BLaER1 treated with 17β-estradiol and CSF1 and Interleukin-3, amounts not matched to agents 10 nM and 100 nM (cell line): ENCODE data around the gene ZBTB21.

Experiments
- H3K27ac ChIP-seq, 11 experiments: shearing (Covaris generic); formaldehyde crosslinking; 2 replicates each; pipeline ENCODE4 v1.8.1; 2022
- H3K27me3 ChIP-seq, 11 experiments: shearing (Covaris generic); formaldehyde crosslinking; 2 replicates each; pipeline ENCODE4 v1.8.1; 2022
- H3K36me3 ChIP-seq, 11 experiments: shearing (Covaris generic); formaldehyde crosslinking; 2 replicates each; pipeline ENCODE4 v1.8.1; 2022
- H3K4me1 ChIP-seq, 10 experiments: shearing (Covaris generic); formaldehyde crosslinking; 2 replicates each; pipeline ENCODE4 v1.8.1; 2022
- H3K4me2 ChIP-seq, 11 experiments: shearing (Covaris generic); formaldehyde crosslinking; 2 replicates each; pipeline ENCODE4 v1.8.1; 2022
- H3K4me3 ChIP-seq, 10 experiments: shearing (Covaris generic); formaldehyde crosslinking; 2 replicates each; pipeline ENCODE4 v1.8.1; 2022
- H3K9ac ChIP-seq, 11 experiments: shearing (Covaris generic); formaldehyde crosslinking; 2 replicates each; pipeline ENCODE4 v1.8.1; 2022
- H3K9me3 ChIP-seq, 11 experiments: shearing (Covaris generic); formaldehyde crosslinking; replicated peaks in 1 of 11; 2 replicates each; pipeline ENCODE4 v1.8.1; 2022
- H4K20me1 ChIP-seq, 11 experiments: shearing (Covaris generic); formaldehyde crosslinking; 2 replicates each; pipeline ENCODE4 v1.8.1; 2022
- Cebpa-rat ChIP-seq, 11 experiments: shearing (Covaris generic); IDR thresholded peaks; 2 replicates each; pipeline ENCODE4 v1.8.1; 2022

The ZBTB21 gene

GRCh38 chr21:41973427-41973831 is 36.7 kb downstream of the ZBTB21 start:
- H3K9me3 ChIP-seq = peaks cover 0 to 33% (median 18%) of the 10 kb centered on the region in 11 experiments; a peak in 19 of 22 replicates
- 0 out of 22 replicates have a peak, but pooled peaks cover 0 to 3% (median 0%) of the 10 kb centered on the region in 11 experiments for H3K36me3 ChIP-seq
- peak overlapping the region; percentile 39 to 84 (median 73); a peak in 21 of 22 replicates for H3K4me2 ChIP-seq
- peak overlapping the region in 2 of 10 experiments; percentile 10 to 17; a peak in 1 of 20 replicates for H3K4me3 ChIP-seq
- peaks cover 15 to 29% (median 19%) of the 10 kb centered on the region in 10 experiments for H3K4me1 ChIP-seq
- no peaks in the 10 kb centered on the region for H4K20me1 ChIP-seq
- H3K27me3 ChIP-seq = no peaks in the 10 kb centered on the region
- peak overlapping the region in 9 of 11 experiments; percentile 33 to 73 (median 61); a peak in 11 of 22 replicates for H3K27ac ChIP-seq
- H3K9ac ChIP-seq = no peak overlapping the region
- no peak for TF ChIP-seq Cebpa-rat (IDR thresholded peaks at IDR 0.05)

- H3K4me1 ChIP-seq = peaks cover 15 to 29% (median 19%) of the 10 kb centered on the region in 10 experiments
- TF ChIP-seq Cebpa-rat (IDR thresholded peaks at IDR 0.05) = no peak
- 0 out of 22 replicates have a peak, but pooled peaks cover 0 to 3% (median 0%) of the 10 kb centered on the region in 11 experiments for H3K36me3 ChIP-seq
Observed at GRCh38 chr21:41972511-41973205, 37.5 kb downstream of the ZBTB21 start.

DNA sequence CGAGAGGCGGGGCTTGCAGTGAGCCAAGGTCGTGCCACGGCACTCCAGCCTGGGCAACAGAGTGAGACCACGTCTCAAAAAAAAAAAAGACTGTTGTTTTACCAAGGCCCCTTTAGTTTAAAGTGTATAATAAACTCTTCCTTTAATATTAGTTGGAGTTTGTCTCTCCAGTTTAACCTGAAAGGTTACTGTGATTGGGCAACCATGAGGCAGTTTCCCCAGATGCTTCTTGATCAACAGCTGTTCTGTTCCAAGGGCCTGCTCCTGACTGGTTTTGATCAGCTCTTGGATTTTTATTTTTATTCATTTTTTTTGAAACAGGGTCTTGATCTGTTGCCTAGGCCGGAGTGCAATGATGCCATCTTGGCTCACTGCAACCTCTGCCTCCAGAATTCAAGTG is 38.3 kb downstream of the ZBTB21 start:
- peaks cover 15 to 29% (median 19%) of the 10 kb centered on the region in 10 experiments for H3K4me1 ChIP-seq
- TF ChIP-seq Cebpa-rat (IDR thresholded peaks at IDR 0.05) = no peak

More at GRCh38 chr21:41972511-41973205, 37.5 kb downstream of the ZBTB21 start:
- Histone ChIP-seq H3K4me2 (no peak overlapping the region), H3K27me3 (no peaks in the 10 kb centered on the region), H3K4me3 (no peak overlapping the region), H3K9me3 (peaks cover 0 to 27% (median 18%) of the 10 kb centered on the region in 11 experiments; a peak in 19 of 22 replicates), H4K20me1 (no peaks in the 10 kb centered on the region), H3K9ac (no peak overlapping the region), H3K27ac (no peak overlapping the region)

DNA sequence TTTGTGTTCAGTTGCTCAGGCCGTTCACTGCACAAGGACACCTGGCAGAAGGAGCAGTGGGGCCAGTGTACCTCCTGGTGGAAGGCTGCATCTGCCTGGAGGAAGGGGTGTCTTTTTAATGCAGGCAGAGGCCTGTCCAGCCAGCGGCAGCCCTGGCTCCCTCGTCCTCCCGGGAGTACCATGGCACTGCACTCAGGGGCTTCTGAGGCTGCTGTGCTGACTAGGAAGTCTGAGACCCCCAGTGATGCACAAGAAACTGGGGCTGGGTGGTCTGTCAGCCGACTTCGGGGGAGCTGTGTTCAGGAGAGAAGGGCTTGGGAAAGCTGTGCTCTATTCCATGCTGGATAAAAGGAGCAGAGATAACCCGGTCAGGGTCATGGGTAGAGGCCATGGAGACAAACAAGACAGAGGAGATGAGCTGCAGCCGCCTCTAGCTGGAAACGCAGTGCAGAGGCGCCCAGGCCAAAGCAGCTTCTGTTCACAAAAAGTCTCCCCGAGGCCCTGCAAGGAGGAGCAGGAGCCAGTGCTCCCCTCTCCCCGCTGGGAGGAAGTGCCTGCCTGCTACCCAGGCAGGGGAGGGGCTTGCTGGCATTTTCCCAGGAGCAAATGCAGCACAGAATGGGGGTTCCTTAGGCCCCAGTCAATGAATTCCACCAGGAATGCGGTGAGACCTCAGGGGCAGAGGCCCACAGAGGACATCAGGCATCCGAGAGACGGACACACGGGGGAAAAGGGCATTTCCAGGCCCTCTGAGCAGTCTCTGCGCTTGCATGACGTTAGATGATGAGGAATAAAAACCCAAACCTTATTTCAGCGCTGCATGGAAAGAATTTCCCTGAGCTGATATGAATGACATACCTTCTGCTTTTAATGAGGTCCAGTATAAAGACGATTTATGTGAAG is 39.2 kb downstream of the ZBTB21 start:
- Histone ChIP-seq H3K4me3 (no peak overlapping the region), H3K4me2 (peak overlapping the region in 2 of 11 experiments; percentile 18 to 29; a peak in 3 of 22 replicates), H3K27me3 (no peaks in the 10 kb centered on the region), H4K20me1 (no peaks in the 10 kb centered on the region), H3K4me1 (peaks cover 15 to 29% (median 19%) of the 10 kb centered on the region in 10 experiments), H3K36me3 (0 out of 22 replicates have a peak, but pooled peaks cover 0 to 3% (median 0%) of the 10 kb centered on the region in 11 experiments), H3K27ac (no peak overlapping the region), H3K9ac (no peak overlapping the region), H3K9me3 (peaks cover 0 to 24% (median 18%) of the 10 kb centered on the region in 11 experiments; a peak in 19 of 22 replicates)
- TF ChIP-seq Cebpa-rat (IDR thresholded peaks at IDR 0.05) = no peak

More for the DNA sequence above, 38.3 kb downstream of the ZBTB21 start:
- H3K4me3 ChIP-seq = no peak overlapping the region
- H3K4me2 ChIP-seq = no peak overlapping the region
- no peak overlapping the region for H3K27ac ChIP-seq
- no peaks in the 10 kb centered on the region for H3K27me3 ChIP-seq
- H3K9ac ChIP-seq = no peak overlapping the region
- H3K9me3 ChIP-seq = peaks cover 0 to 24% (median 18%) of the 10 kb centered on the region in 11 experiments; a peak in 19 of 22 replicates
- H4K20me1 ChIP-seq = no peaks in the 10 kb centered on the region
- H3K36me3 ChIP-seq = 0 out of 22 replicates have a peak, but pooled peaks cover 0 to 3% (median 0%) of the 10 kb centered on the region in 11 experiments

DNA sequence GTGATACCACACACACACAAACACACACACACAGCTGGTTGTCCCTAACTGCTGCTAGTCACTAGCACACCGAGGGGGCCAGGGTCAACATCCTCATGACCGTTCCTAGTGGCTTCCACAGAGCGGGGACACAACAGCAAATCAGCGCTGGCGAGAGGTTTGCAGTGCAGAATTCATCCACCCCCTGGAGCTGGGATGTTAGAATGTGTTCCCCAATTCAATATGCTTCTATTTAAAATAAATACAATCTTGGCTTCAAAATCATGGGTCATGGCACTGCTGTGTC is 40.1 kb downstream of the ZBTB21 start:
- Histone ChIP-seq H3K4me3 (no peak overlapping the region), H3K27me3 (no peaks in the 10 kb centered on the region), H3K4me1 (peaks cover 15 to 33% (median 19%) of the 10 kb centered on the region in 10 experiments), H3K9ac (no peak overlapping the region), H3K9me3 (peaks cover 0 to 24% (median 18%) of the 10 kb centered on the region in 11 experiments; a peak in 19 of 22 replicates), H3K4me2 (no peak overlapping the region), H3K27ac (no peak overlapping the region), H3K36me3 (0 out of 22 replicates have a peak, but pooled peaks cover 0 to 3% (median 0%) of the 10 kb centered on the region in 11 experiments), H4K20me1 (no peaks in the 10 kb centered on the region)
- TF ChIP-seq Cebpa-rat (IDR thresholded peaks at IDR 0.05) = no peak

GRCh38 chr21:41967708-41968107 is 42.5 kb downstream of the ZBTB21 start:
- H3K27me3 ChIP-seq = no peaks in the 10 kb centered on the region
- TF ChIP-seq Cebpa-rat (IDR thresholded peaks at IDR 0.05) = no peak
- H3K9ac ChIP-seq = no peak overlapping the region
- no peak overlapping the region for H3K4me2 ChIP-seq
- H3K4me1 ChIP-seq = peaks cover 0 to 24% (median 2%) of the 10 kb centered on the region in 10 experiments; a peak in 9 of 20 replicates
- H3K27ac ChIP-seq = no peak overlapping the region
- no peaks in the 10 kb centered on the region for H4K20me1 ChIP-seq
- H3K36me3 ChIP-seq = no peaks in the 10 kb centered on the region
- no peak overlapping the region for H3K4me3 ChIP-seq
- peaks cover 0 to 9% (median 7%) of the 10 kb centered on the region in 11 experiments; a peak in 18 of 22 replicates for H3K9me3 ChIP-seq

DNA sequence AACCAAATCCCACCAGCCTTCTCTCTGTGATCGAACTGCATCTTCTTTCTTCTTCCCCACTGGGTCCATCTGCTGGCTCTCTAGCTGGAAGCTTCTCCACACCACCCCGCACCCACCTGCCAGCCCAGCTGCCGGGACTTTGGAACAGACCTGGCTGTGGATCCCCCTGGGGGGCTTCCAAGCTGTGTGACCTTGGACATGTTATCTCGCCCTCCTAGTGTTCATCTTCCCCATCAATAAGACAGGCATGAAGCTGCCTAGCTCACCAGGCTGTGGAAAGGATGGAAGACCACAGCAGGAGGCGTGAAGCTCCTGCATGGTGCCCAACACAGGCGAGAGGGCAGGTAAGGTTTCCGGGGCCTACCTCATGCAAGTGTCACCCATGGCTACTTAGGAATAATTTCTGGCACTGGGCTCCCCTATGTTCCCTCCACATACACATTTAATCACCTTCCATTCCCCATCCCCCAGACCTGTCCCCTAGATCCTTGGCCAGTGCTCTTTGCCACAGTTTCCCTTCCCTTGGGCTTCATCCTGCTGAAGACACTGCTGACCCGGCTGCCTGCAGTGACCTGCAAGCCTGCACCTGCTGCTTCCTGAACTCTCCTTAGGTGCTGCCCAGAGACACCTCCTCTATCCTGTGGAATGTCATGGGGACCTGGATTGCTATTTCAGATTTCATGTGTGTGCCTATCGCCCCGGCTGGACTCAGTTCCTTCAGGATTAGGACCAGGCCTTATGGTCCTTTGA is 43.1 kb downstream of the ZBTB21 start:
- Histone ChIP-seq H4K20me1 (no peaks in the 10 kb centered on the region), H3K9ac (no peak overlapping the region), H3K27ac (no peak overlapping the region), H3K36me3 (no peaks in the 10 kb centered on the region), H3K4me2 (no peak overlapping the region), H3K4me3 (no peak overlapping the region), H3K4me1 (peaks cover 2 to 30% (median 9%) of the 10 kb centered on the region in 10 experiments; a peak in 17 of 20 replicates), H3K27me3 (no peaks in the 10 kb centered on the region; a peak in 1 of 22 replicates), H3K9me3 (peaks cover 0 to 3% (median under 1%) of the 10 kb centered on the region in 11 experiments; a peak in 5 of 22 replicates)
- no peak for TF ChIP-seq Cebpa-rat (IDR thresholded peaks at IDR 0.05)

DNA sequence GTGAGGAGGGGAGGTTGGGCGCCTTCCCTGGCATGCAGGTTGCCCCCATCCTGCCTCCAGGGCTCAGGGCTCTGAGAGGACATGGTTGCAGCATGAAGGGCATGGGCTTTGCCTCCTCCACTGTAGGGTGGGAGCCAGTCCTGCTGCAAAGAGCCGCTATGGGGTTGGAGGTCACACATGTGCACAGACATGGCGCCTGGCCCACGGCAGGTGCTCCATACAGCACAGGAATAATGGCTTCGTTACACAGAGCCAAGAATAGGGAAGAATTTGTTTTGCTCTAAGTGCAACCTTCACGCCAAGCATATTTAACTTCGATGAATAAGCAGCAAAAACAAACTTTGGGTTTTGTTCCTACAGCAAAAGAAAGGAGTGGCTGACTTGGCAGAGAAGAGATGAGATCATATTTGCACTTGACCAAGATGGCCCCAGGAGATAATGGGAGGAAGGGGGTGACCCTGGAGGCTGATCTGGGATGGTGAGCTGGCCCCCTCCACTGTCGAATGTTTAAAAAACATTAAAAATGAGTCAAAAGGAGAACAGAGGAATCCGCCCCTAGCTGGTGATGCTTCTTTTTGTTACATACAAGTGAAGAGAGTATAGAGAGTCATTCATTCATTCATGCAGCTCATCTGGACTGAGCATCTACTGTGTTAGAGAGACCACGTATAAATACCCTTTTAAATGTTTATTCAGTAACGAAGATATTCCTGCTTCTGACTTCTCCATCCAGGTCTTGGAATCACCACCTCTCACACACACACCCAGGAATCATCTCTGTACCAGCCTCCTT is 43.9 kb downstream of the ZBTB21 start:
- H3K9ac ChIP-seq = no peak overlapping the region
- no peak overlapping the region for H3K27ac ChIP-seq
- H3K4me2 ChIP-seq = no peak overlapping the region
- H3K4me3 ChIP-seq = no peak overlapping the region
- no peaks in the 10 kb centered on the region for H4K20me1 ChIP-seq
- H3K27me3 ChIP-seq = no peaks in the 10 kb centered on the region; a peak in 1 of 22 replicates
- H3K4me1 ChIP-seq = peaks cover 10 to 38% (median 17%) of the 10 kb centered on the region in 10 experiments; a peak in 19 of 20 replicates
- no peaks in the 10 kb centered on the region for H3K36me3 ChIP-seq
- H3K9me3 ChIP-seq = no peaks in the 10 kb centered on the region
- TF ChIP-seq Cebpa-rat (IDR thresholded peaks at IDR 0.05) = no peak
